Right cardiac atrium (tissue), 5 donors: Measurements from ENCODE around the gene NARF. TPM values are rescaled to one million over a fixed set of nuclear protein-coding genes. Genes with fewer than 3 reads are reported as not detected.

Source experiments
- ATAC-seq, 2 donors: fragments of 200-7000 bp; cut with Tn5 transposase; one replicate each; pipeline versions ENCODE4 v1.8.0 to v1.9.1; 2020; ENCODE audit warnings: moderate library complexity in 2 of 2, mild to moderate bottlenecking in 1 of 2
- DNase-seq, 3 donors: peaks; one replicate each; pipeline ENCODE4 v3.0.0-alpha.2; 2020
- H3K27ac ChIP-seq: one replicate; pipeline ENCODE4 v1.5.1; 2013; ENCODE audit warnings: mild to moderate bottlenecking, low read length, control low read depth, moderate library complexity
- H3K27me3 ChIP-seq: one replicate; pipeline ENCODE4 v1.6.1; 2013; ENCODE audit not compliant: control insufficient read depth, insufficient read depth
- H3K4me1 ChIP-seq: one replicate; pipeline ENCODE4 v1.6.1; 2013; ENCODE audit warnings: low read length; ENCODE audit not compliant: control insufficient read depth, insufficient read depth
- H3K4me3 ChIP-seq: one replicate; pipeline ENCODE4 v1.5.1; 2013; ENCODE audit warnings: low read length, control low read depth
- H3K9me3 ChIP-seq: one replicate; pipeline ENCODE4 v1.6.1; 2013; ENCODE audit warnings: low read length; ENCODE audit not compliant: control insufficient read depth
- WGBS: extraction: QIAGEN DNeasy Blood & Tissue Kit; methylation state at CpG from one replicate; pipeline ENCODE4 v1.1.7; 2013; 5-methylcytosine and 5-hydroxymethylcytosine counted together
- intact Hi-C, 4 donors: fragments of 100-400 bp; cut with DNase I; formaldehyde crosslinking; loops; one replicate each; pipeline versions ENCODE4 v1.11.0 to v1.14.0; 2022 to 2023
- polyA plus RNA-seq: library from polyadenylated mRNA; stranded (reverse); fragments of 200-250 nt; gene quantifications from one replicate; pipeline ENCODE4 v1.2.3, GENCODE V29; 2013
- total RNA-seq, 4 donors: library from RNA; stranded (reverse); fragmentation: NEBNext Ultra II Directional; extraction: Animal tissue kit (Norgen Biotek cat#: 25700); gene quantifications; one replicate each; pipeline ENCODE4 v1.2.1, GENCODE V29; 2021
- donor health status: healthy with polysubstance abuse.
- donor health status: DM: no; HTN: yes; CAD: no.
- donor health status: DM: no; HTN: no; CAD: no.
- donor health status: DM: no; HTN: yes; CAD: no; lungs with severe emphysema.
- donor health status: DM: yes; HTN: yes; CAD: no.

The NARF gene
- total and polyA plus RNA-seq, 5 donors = 67.4 to 99.6 (median 79.1) TPM

GRCh38 chr17:82433560-82434215, 24.9 kb upstream of the NARF start:
- ATAC-seq (no peak), DNase-seq (peak in 2 of 3 donors; percentile 32 to 58)
- Histone ChIP-seq H3K4me3 (no peak overlapping the region), H3K9me3 (no peaks in the 10 kb centered on the region), H3K27ac (no peak overlapping the region), H3K4me1 (no peaks in the 10 kb centered on the region), H3K27me3 (no peaks in the 10 kb centered on the region)
- intact Hi-C loops = no loop called here
- 91% methylated on average over 32 of the region's 32 CpGs for WGBS

GRCh38 chr17:82434216-82434565, 24.4 kb upstream of the NARF start:
- DNase-seq (peak in 2 of 3 donors; percentile 57 to 64), ATAC-seq (no peak)
- intact Hi-C loops = no loop called here
- Histone ChIP-seq H3K4me3 (no peak overlapping the region), H3K27me3 (no peaks in the 10 kb centered on the region), H3K9me3 (no peaks in the 10 kb centered on the region), H3K4me1 (no peaks in the 10 kb centered on the region), H3K27ac (no peak overlapping the region)
- WGBS = 77% methylated on average over 3 of the region's 3 CpGs

- DNase-seq (peak in 1 of 3 donors; percentile 28), ATAC-seq (no peak)
- Histone ChIP-seq H3K27ac (no peak overlapping the region), H3K27me3 (no peaks in the 10 kb centered on the region), H3K4me1 (no peaks in the 10 kb centered on the region), H3K9me3 (no peaks in the 10 kb centered on the region), H3K4me3 (no peak overlapping the region)
- WGBS = 88% methylated on average over 12 of the region's 12 CpGs
- intact Hi-C loops = no loop called here
These were observed 23.4 kb upstream of the NARF start for GRCh38 chr17:82435103-82435502.

- Histone ChIP-seq H3K27ac (no peak overlapping the region), H3K4me3 (no peak overlapping the region), H3K9me3 (no peaks in the 10 kb centered on the region), H3K27me3 (no peaks in the 10 kb centered on the region), H3K4me1 (no peaks in the 10 kb centered on the region)
- 89% methylated on average over 43 of the region's 43 CpGs for WGBS
- intact Hi-C loops = no loop called here
- DNase-seq (peak in 2 of 3 donors; percentile 53 to 61), ATAC-seq (no peak)
These were observed 22.6 kb upstream of the NARF start for GRCh38 chr17:82435601-82436583.

GRCh38 chr17:82436601-82437324, 21.8 kb upstream of the NARF start:
- no peaks in the 10 kb centered on the region for H3K4me1 ChIP-seq
- 94% methylated on average over 36 of the region's 36 CpGs for WGBS
- H3K9me3 ChIP-seq = no peaks in the 10 kb centered on the region
- H3K27ac ChIP-seq = no peak overlapping the region
- no peak overlapping the region for H3K4me3 ChIP-seq
- ATAC-seq (no peak), DNase-seq (peak in 2 of 3 donors; percentile 53 to 63)
- intact Hi-C loops = no loop called here
- H3K27me3 ChIP-seq = no peaks in the 10 kb centered on the region

GRCh38 chr17:82437325-82437668, 21.2 kb upstream of the NARF start:
- Histone ChIP-seq H3K9me3 (no peaks in the 10 kb centered on the region), H3K27me3 (no peaks in the 10 kb centered on the region), H3K4me3 (no peak overlapping the region), H3K27ac (no peak overlapping the region), H3K4me1 (no peaks in the 10 kb centered on the region)
- DNase-seq = no peak
- intact Hi-C loops = no loop called here
- no peak for ATAC-seq
- WGBS = 92% methylated on average over 18 of the region's 18 CpGs

GRCh38 chr17:82438401-82439193, 19.9 kb upstream of the NARF start:
- no peaks in the 10 kb centered on the region for H3K4me1 ChIP-seq
- ATAC-seq (no peak), DNase-seq (peak in 2 of 3 donors; percentile 55 to 62)
- H3K9me3 ChIP-seq = no peaks in the 10 kb centered on the region
- no peak overlapping the region for H3K4me3 ChIP-seq
- intact Hi-C loops = no loop called here
- no peak overlapping the region for H3K27ac ChIP-seq
- H3K27me3 ChIP-seq = no peaks in the 10 kb centered on the region
- 87% methylated on average over 26 of the region's 26 CpGs for WGBS

GRCh38 chr17:82439194-82439828, 19.2 kb upstream of the NARF start:
- ATAC-seq (no peak), DNase-seq (peak in 2 of 3 donors; percentile 26 to 47)
- intact Hi-C loops = no loop called here
- 89% methylated on average over 29 of the region's 29 CpGs for WGBS
- Histone ChIP-seq H3K27me3 (no peaks in the 10 kb centered on the region), H3K4me3 (no peak overlapping the region), H3K4me1 (no peaks in the 10 kb centered on the region), H3K27ac (no peak overlapping the region), H3K9me3 (no peaks in the 10 kb centered on the region)

- H3K27ac ChIP-seq = no peak overlapping the region
- intact Hi-C loops = no loop called here
These were observed 18.6 kb upstream of the NARF start for GRCh38 chr17:82439829-82440365.

GRCh38 chr17:82440469-82440981, 18.0 kb upstream of the NARF start:
- no peaks in the 10 kb centered on the region for H3K9me3 ChIP-seq
- H3K27me3 ChIP-seq = no peaks in the 10 kb centered on the region
- ATAC-seq (no peak), DNase-seq (peak in 2 of 3 donors; percentile 28 to 66)
- WGBS = 69% methylated on average over 22 of the region's 22 CpGs
- H3K4me1 ChIP-seq = no peaks in the 10 kb centered on the region
- H3K4me3 ChIP-seq = no peak overlapping the region
- intact Hi-C loops = no loop called here
- no peak overlapping the region for H3K27ac ChIP-seq

More at GRCh38 chr17:82439829-82440365, 18.6 kb upstream of the NARF start:
- no peaks in the 10 kb centered on the region for H3K4me1 ChIP-seq
- ATAC-seq = no peak
- WGBS = 92% methylated on average over 34 of the region's 34 CpGs
- peak in 2 of 3 donors; percentile 58 to 66 for DNase-seq
- no peaks in the 10 kb centered on the region for H3K9me3 ChIP-seq
- no peaks in the 10 kb centered on the region for H3K27me3 ChIP-seq
- no peak overlapping the region for H3K4me3 ChIP-seq
